ENCODE measurements around the gene TSHZ2.

The TSHZ2 gene

GRCh38 chr20:53032478-53032932 is 60.3 kb downstream of the TSHZ2 start:
- DNase-seq: no peak

- no peak for DNase-seq
Observed at GRCh38 chr20:53033176-53033575, 61.0 kb downstream of the TSHZ2 start.

- no peak for DNase-seq
Observed at GRCh38 chr20:53034899-53035298, 62.7 kb downstream of the TSHZ2 start.

DNA sequence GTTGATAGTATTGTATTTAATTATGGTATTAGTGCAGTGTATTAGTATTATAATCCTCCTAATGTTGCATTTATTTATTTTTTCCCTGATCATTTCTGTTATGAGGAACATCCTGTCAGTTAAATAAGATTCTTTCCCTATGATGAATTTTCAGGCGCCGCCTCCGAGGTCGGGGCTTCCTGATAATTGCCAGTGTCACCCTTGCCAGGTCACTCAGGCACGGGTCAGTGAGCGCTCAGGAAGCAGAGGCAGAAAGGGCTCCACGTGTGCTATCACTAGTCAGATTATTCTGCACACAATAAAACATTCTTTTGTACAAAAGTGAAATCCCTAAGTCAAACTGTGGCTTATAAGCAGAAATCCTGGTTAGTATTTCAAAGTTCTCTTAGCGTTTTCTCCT is 64.8 kb downstream of the TSHZ2 start:
- DNase-seq: no peak

DNA sequence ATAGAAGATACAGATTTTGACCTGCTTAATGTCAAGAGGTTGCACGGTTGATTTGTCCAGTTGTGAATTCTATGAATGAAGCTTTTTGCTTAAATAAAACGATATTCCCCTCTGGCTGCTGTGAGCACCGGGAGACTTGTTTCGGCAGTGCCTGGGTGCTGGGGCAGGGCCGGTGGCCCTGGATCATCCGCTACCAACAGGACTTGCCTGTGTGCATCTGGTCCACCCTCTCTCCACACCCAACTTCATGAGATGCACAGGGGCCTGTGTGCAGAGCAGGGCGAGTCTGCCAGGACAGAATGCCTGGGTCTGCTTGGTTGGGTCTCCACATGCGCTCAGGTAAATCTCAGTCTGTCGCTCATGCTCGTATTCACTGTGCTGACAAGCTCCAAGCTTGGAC is 65.5 kb downstream of the TSHZ2 start:
- no peak for DNase-seq

DNA sequence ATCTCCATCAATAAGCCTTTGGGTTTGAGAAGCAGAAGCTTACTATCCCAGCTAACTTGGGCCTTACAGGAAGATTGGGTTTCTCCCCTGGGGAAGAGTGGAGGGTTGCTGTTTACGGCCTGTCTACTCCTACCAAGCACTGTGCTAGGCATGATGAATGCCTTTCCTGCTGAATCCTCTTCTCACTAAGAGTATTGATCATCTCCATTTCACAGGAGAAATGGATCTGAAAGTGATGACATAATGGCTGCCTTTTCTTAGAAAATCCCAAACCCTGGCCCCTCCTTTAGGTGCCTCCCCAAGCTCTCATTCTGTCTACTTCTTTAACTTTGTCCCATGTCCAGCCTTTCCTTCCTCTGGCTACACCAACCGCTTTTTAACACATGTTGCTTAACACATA is 66.1 kb downstream of the TSHZ2 start:
- DNase-seq: no peak

DNA sequence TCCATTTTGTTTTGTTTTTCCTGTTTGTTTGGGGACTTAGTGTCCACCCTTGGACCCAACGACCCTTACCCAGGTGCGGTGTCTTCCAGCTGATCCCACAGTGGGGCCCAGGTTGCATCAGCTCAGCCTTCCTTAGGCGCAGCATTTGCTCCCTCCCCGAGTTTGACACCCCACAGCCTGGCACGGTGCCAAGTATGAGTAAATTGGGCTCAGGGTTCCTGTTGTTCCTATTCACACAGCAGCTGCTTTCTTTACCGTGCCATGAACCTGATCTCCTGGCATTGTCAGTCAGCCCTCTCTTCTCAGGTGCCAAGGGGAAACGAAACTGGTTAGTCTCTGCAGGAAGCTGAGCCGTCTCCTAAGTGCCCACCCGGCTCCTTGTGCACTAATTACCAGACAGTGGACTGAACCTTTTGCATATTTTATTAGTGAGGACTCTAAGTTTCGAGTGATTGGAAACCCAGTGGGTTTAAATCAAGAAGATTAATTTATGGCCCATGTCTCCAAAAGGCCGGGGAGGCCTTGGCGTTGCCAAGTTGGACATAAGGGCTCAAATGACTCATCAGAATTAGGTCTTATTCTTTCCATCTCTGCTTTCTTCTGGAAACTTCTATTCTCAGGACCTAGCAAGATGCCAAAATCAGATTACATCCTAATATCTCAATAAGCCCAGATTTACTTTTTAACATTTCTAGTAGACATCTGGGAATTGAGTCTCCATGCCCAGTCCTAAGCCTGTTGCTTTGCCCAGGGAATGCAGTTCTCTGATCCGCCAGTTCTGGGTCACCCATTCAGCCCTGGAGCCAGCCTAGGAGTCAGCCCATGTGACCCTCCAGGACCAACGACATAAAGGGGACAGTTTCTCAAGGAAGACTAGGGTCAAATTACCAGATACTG is 68.8 kb downstream of the TSHZ2 start:
- DNase-seq: no peak

GRCh38 chr20:53042521-53042920 is 70.4 kb downstream of the TSHZ2 start:
- no peak for DNase-seq

DNA sequence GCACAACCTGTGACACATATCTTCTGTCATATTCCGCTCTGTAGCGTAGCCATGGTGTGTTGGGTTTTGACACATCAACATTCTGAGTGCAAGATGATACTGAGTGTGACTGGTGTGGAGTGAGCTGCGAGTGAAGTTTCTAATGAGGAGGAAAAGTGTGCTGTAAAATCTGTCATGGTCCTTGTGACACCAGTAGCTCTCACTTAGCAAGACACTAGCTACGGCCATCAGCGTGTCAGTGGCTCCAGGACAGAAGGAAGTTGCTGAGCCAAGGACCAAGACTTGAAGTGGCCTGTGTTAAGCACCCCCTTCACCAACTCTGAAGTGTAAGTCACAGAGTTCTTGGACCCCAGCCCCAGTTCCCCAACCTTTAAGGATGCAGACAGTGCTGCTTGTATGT is 72.1 kb downstream of the TSHZ2 start:
- no peak for DNase-seq

GRCh38 chr20:53045941-53046340 is 73.8 kb downstream of the TSHZ2 start:
- no peak for DNase-seq

GRCh38 chr20:53047203-53047602 is 75.0 kb downstream of the TSHZ2 start:
- DNase-seq: no peak

DNA sequence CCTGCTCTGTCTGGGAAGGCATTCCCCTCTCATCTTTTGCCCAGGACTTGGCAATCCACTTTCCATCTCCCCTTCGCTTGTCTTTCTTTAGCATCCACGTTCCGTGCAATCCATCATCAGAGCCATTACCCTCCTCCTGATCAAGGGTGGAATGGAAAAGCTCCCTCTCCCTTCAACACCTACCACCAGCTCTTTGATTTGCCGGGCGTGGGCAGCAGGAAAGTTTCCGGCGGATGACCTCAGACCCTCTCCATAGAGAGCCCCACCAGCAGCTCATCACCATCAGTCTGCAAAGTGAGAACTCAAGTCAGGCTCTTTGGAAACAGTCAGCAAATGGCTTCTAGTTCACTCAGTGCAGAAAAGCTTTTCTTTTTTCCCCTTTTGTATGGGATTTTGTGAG is 76.2 kb downstream of the TSHZ2 start:
- DNase-seq: no peak

GRCh38 chr20:53050338-53050737 is 78.2 kb downstream of the TSHZ2 start:
- DNase-seq: no peak

GRCh38 chr20:53052380-53052779 is 80.2 kb downstream of the TSHZ2 start:
- no peak for DNase-seq

DNA sequence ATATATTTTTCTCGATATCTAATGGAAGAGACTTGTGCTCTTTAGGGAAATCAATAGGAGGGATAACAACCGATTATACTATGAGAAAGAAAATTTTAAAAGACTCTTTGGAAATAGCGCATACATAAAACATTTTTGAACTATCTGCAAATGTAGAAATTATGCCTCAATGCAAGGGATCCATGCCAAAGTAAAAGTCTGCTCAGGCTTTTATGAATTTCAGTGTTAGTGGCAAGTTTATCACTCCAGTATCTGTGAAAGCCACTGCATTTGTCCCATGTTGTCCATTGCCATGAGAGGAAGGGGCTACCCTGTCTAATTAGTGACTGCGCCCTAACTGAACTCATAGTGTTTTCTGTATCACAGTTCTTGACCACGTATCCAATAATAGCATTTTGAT is 81.4 kb downstream of the TSHZ2 start:
- no peak for DNase-seq

- DNase-seq: no peak
Observed at GRCh38 chr20:53055367-53056067, 83.4 kb downstream of the TSHZ2 start.

- DNase-seq: no peak
Observed at GRCh38 chr20:53057579-53057978, 85.4 kb downstream of the TSHZ2 start.

- no peak for DNase-seq
Observed at GRCh38 chr20:53059848-53060247, 87.7 kb downstream of the TSHZ2 start.

DNA sequence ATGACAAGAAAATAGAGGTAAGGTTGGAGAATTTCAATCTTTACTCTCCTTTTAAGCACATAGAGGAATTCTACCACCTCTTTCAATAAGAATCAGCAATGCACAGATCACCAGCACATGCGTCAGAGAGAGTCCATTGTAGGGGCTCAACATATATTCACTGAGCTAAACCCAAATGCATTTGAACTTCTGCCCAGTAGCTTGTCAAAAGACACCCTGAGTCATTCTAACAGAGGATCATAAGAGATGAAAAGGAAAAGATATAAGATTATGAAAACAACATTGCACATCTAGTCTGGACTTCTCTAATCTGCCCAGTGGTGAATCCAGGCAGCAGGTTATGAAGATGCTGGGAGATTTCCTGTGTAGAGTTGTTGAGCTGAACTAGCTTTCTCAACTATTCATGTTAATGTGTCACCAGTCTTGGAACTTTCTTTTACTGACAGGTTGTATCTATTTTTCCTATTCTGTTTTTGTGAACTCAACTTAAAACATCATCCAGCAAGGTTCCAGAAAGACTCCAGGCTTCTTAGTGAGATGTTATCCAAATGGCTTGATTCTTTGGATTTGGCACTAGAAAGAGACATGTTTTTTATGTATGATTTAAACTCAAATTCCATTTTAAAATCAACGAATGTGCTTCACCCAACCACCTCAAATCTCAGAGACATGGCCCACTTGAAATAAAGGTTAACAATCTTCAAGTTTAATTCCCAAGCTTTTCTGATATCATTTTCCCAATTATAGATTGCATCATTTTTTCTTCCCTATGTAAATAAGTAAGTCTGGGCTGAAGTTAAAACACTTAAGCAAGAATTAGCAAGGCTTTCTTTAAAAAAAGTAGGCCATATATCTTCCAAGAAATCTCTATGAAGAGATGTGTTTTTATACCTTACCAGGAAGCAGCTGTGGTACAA is 89.3 kb downstream of the TSHZ2 start:
- DNase-seq: no peak

DNA sequence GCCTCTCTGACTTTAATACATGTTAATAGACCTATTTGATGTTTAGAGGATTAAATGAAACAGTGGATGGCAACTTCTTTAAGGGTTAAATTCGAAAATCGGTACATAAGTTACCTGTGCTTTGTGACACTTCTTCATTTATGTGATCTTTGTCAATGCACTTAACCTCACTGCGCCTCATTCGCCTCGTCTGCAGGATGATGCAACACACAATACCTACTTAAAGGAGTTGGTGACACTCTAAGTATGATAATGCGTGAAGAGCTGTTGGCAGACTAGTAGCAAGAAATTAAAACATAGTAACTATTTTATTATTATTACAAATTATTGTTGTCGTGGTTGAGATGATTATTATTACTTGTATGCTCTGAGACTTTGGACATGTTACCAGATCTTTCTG is 92.8 kb downstream of the TSHZ2 start:
- no peak for DNase-seq

- DNase-seq: no peak
Observed at GRCh38 chr20:53068241-53068640, 96.1 kb downstream of the TSHZ2 start.

DNA sequence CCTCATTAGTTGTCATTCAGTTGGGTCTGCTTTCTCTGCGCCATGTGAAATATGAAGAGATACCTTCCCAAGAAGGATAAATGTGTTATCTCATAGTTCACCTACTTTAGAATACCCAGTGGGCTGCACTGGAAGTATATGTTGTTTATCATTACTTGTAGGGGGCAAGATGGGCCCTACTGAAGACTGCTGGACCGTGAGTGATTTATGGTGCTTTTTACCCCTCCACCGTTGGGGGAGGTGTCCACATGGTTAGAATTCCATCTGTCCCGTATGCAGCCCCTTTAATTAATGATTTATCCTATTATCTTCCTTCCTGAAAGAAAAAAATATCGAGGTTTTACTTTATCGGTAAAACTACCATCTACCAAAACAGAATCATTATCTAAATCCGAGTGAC is 97.0 kb downstream of the TSHZ2 start:
- DNase-seq: no peak

GRCh38 chr20:53070224-53070623 is 98.1 kb downstream of the TSHZ2 start:
- no peak for DNase-seq
